ENCODE results near the gene TRAF2.
A peak's percentile ranks its signal among the peaks of the same experiment; 100 is the strongest.

The TRAF2 gene

GRCh38 chr9:136934277-136934676, 48.0 kb downstream of the TRAF2 start:
- Histone ChIP-seq H3K27me3 (no peaks in the 10 kb centered on the region), H4K20me1 (peaks cover 2 to 27% (median 5%) of the 10 kb centered on the region in 11 experiments; a peak in 19 of 22 replicates), H3K4me1 (peaks cover 0 to 74% (median 20%) of the 10 kb centered on the region in 10 experiments; a peak in 16 of 20 replicates), H3K9ac (no peak overlapping the region), H3K36me3 (peaks cover 8 to 81% (median 63%) of the 10 kb centered on the region in 11 experiments), H3K27ac (peak overlapping the region in 2 of 11 experiments; percentile 45 to 58; a peak in 4 of 22 replicates), H3K4me3 (no peak overlapping the region), H3K4me2 (peak overlapping the region in 4 of 11 experiments; percentile 44 to 65 (median 61); a peak in 5 of 22 replicates), H3K9me3 (replicated peaks in 1 of 11) (peaks cover 0 to 10% (median 0%) of the 10 kb centered on the region in 11 experiments; a peak in 4 of 22 replicates)
- TF ChIP-seq Cebpa-rat (IDR thresholded peaks at IDR 0.05): no peak

GRCh38 chr9:136935651-136936050, 49.3 kb downstream of the TRAF2 start:
- H3K9me3 ChIP-seq (replicated peaks in 1 of 11): peaks cover 0 to 10% (median 0%) of the 10 kb centered on the region in 11 experiments; a peak in 4 of 22 replicates
- H3K9ac ChIP-seq: no peak overlapping the region
- peak overlapping the region in 6 of 11 experiments; percentile 15 to 65 (median 52); a peak in 12 of 22 replicates for H3K4me2 ChIP-seq
- no peak overlapping the region for H3K4me3 ChIP-seq
- TF ChIP-seq Cebpa-rat (IDR thresholded peaks at IDR 0.05): no peak
- peaks cover 0 to 88% (median 27%) of the 10 kb centered on the region in 10 experiments; a peak in 16 of 20 replicates for H3K4me1 ChIP-seq
- H3K27me3 ChIP-seq: no peaks in the 10 kb centered on the region
- peaks cover 16 to 41% (median 19%) of the 10 kb centered on the region in 11 experiments; a peak in 21 of 22 replicates for H4K20me1 ChIP-seq
- peaks cover 21 to 81% (median 63%) of the 10 kb centered on the region in 11 experiments for H3K36me3 ChIP-seq
- peak overlapping the region in 3 of 11 experiments; percentile 30 to 58 (median 45); a peak in 6 of 22 replicates for H3K27ac ChIP-seq

GRCh38 chr9:136936645-136937170, 50.4 kb downstream of the TRAF2 start:
- Histone ChIP-seq H3K36me3 (peaks cover 32 to 81% (median 66%) of the 10 kb centered on the region in 11 experiments), H3K27me3 (no peaks in the 10 kb centered on the region), H3K4me3 (no peak overlapping the region), H3K4me2 (peak overlapping the region in 1 of 11 experiments; percentile 65; a peak in 1 of 22 replicates), H3K4me1 (peaks cover 0 to 94% (median 27%) of the 10 kb centered on the region in 10 experiments; a peak in 16 of 20 replicates), H3K9ac (no peak overlapping the region), H4K20me1 (peaks cover 26 to 51% (median 30%) of the 10 kb centered on the region in 11 experiments; a peak in 21 of 22 replicates), H3K27ac (peak overlapping the region in 3 of 11 experiments; percentile 1 to 58 (median 45); a peak in 4 of 22 replicates), H3K9me3 (replicated peaks in 1 of 11) (peaks cover 0 to 7% (median 0%) of the 10 kb centered on the region in 11 experiments; a peak in 4 of 22 replicates)
- TF ChIP-seq Cebpa-rat (IDR thresholded peaks at IDR 0.05): no peak

GRCh38 chr9:136937186-136938001, 51.1 kb downstream of the TRAF2 start:
- H3K27me3 ChIP-seq: no peaks in the 10 kb centered on the region
- 0 out of 22 replicates have a peak overlapping the region, but pooled peaks of 1 of the 11 experiments have one; percentile 14 for H3K9ac ChIP-seq
- H3K9me3 ChIP-seq (replicated peaks in 1 of 11): peaks cover 0 to 7% (median 0%) of the 10 kb centered on the region in 11 experiments; a peak in 4 of 22 replicates
- no peak overlapping the region for H3K4me3 ChIP-seq
- peak overlapping the region in 1 of 11 experiments; percentile 10; a peak in 1 of 22 replicates for H3K4me2 ChIP-seq
- H4K20me1 ChIP-seq: peaks cover 33 to 58% (median 36%) of the 10 kb centered on the region in 11 experiments; a peak in 21 of 22 replicates
- H3K36me3 ChIP-seq: peaks cover 39 to 86% (median 72%) of the 10 kb centered on the region in 11 experiments
- H3K27ac ChIP-seq: peak overlapping the region in 2 of 11 experiments; percentile 14 to 58; a peak in 3 of 22 replicates
- no peak for TF ChIP-seq Cebpa-rat (IDR thresholded peaks at IDR 0.05)
- peaks cover 0 to 95% (median 30%) of the 10 kb centered on the region in 10 experiments; a peak in 16 of 20 replicates for H3K4me1 ChIP-seq

- peaks cover 0 to 7% (median 0%) of the 10 kb centered on the region in 11 experiments; a peak in 4 of 22 replicates for H3K9me3 ChIP-seq (replicated peaks in 1 of 11)
- peaks cover 48 to 77% (median 67%) of the 10 kb centered on the region in 11 experiments for H3K36me3 ChIP-seq
- peak overlapping the region in 8 of 11 experiments; percentile 21 to 56 (median 40); a peak in 11 of 22 replicates for H3K4me2 ChIP-seq
- no peak overlapping the region for H3K4me3 ChIP-seq
- TF ChIP-seq Cebpa-rat (IDR thresholded peaks at IDR 0.05): no peak
- H3K4me1 ChIP-seq: peaks cover 7 to 85% (median 42%) of the 10 kb centered on the region in 10 experiments; a peak in 19 of 20 replicates
- no peaks in the 10 kb centered on the region for H3K27me3 ChIP-seq
- H3K9ac ChIP-seq: peak overlapping the region in 7 of 11 experiments; percentile 2 to 56 (median 31); a peak in 6 of 22 replicates
- H3K27ac ChIP-seq: peak overlapping the region in 5 of 11 experiments; percentile 13 to 35 (median 19); a peak in 7 of 22 replicates
- H4K20me1 ChIP-seq: peaks cover 47 to 78% (median 55%) of the 10 kb centered on the region in 11 experiments; a peak in 21 of 22 replicates
Measured at GRCh38 chr9:136939431-136939995, 53.2 kb downstream of the TRAF2 start.

- H3K36me3 ChIP-seq: peaks cover 44 to 72% (median 63%) of the 10 kb centered on the region in 11 experiments
- H3K4me3 ChIP-seq: no peak overlapping the region
- H3K9me3 ChIP-seq (replicated peaks in 1 of 11): peaks cover 0 to 7% (median 0%) of the 10 kb centered on the region in 11 experiments; a peak in 4 of 22 replicates
- H3K4me1 ChIP-seq: peaks cover 11 to 82% (median 42%) of the 10 kb centered on the region in 10 experiments
- H3K27me3 ChIP-seq: no peaks in the 10 kb centered on the region
- peak overlapping the region in 3 of 11 experiments; percentile 26 to 56 (median 29); a peak in 4 of 22 replicates for H3K9ac ChIP-seq
- peaks cover 47 to 78% (median 55%) of the 10 kb centered on the region in 11 experiments; a peak in 21 of 22 replicates for H4K20me1 ChIP-seq
- H3K27ac ChIP-seq: peak overlapping the region in 2 of 11 experiments; percentile 18 to 20; a peak in 3 of 22 replicates
- peak overlapping the region in 2 of 11 experiments; percentile 56; a peak in 5 of 22 replicates for H3K4me2 ChIP-seq
- no peak for TF ChIP-seq Cebpa-rat (IDR thresholded peaks at IDR 0.05)
Measured at GRCh38 chr9:136939996-136940525, 53.7 kb downstream of the TRAF2 start.

- peaks cover 0 to 7% (median 0%) of the 10 kb centered on the region in 11 experiments; a peak in 4 of 22 replicates for H3K9me3 ChIP-seq (replicated peaks in 1 of 11)
- no peak overlapping the region for H3K27ac ChIP-seq
- H3K36me3 ChIP-seq: peaks cover 44 to 67% (median 63%) of the 10 kb centered on the region in 11 experiments
- TF ChIP-seq Cebpa-rat (IDR thresholded peaks at IDR 0.05): no peak
- H3K9ac ChIP-seq: peak overlapping the region in 1 of 11 experiments; percentile 4; a peak in 1 of 22 replicates
- no peaks in the 10 kb centered on the region for H3K27me3 ChIP-seq
- H4K20me1 ChIP-seq: peaks cover 47 to 78% (median 55%) of the 10 kb centered on the region in 11 experiments; a peak in 21 of 22 replicates
- peak overlapping the region in 1 of 11 experiments; percentile 9; a peak in 1 of 22 replicates for H3K4me2 ChIP-seq
- H3K4me1 ChIP-seq: peaks cover 17 to 82% (median 42%) of the 10 kb centered on the region in 10 experiments
- H3K4me3 ChIP-seq: no peak overlapping the region
Measured at GRCh38 chr9:136940526-136941230, 54.4 kb downstream of the TRAF2 start.
